Astrocyte (in vitro differentiated cells and primary cell): Measurements from ENCODE around the gene SAMD4B.

ENCODE experiments used
- CTCF ChIP-seq: IDR thresholded peaks from 2 replicates; pipeline ENCODE4 v1.5.1; 2011; ENCODE audit warnings: low read depth, mild to moderate bottlenecking, inconsistent platforms, low read length, moderate library complexity; ENCODE audit not compliant: insufficient read depth
- EZH2 ChIP-seq: IDR thresholded peaks from 2 replicates; pipeline ENCODE4 v1.6.1; 2012; ENCODE audit warnings: mild to moderate bottlenecking, low read length, inconsistent platforms; ENCODE audit not compliant: insufficient read depth

- TF ChIP-seq CTCF = no peak
- TF ChIP-seq EZH2 = no peak
Measured at GRCh38 chr19:39317476-39317875, 24.7 kb upstream of the SAMD4B start.
